ENCODE results near the gene ABAT.

DNA sequence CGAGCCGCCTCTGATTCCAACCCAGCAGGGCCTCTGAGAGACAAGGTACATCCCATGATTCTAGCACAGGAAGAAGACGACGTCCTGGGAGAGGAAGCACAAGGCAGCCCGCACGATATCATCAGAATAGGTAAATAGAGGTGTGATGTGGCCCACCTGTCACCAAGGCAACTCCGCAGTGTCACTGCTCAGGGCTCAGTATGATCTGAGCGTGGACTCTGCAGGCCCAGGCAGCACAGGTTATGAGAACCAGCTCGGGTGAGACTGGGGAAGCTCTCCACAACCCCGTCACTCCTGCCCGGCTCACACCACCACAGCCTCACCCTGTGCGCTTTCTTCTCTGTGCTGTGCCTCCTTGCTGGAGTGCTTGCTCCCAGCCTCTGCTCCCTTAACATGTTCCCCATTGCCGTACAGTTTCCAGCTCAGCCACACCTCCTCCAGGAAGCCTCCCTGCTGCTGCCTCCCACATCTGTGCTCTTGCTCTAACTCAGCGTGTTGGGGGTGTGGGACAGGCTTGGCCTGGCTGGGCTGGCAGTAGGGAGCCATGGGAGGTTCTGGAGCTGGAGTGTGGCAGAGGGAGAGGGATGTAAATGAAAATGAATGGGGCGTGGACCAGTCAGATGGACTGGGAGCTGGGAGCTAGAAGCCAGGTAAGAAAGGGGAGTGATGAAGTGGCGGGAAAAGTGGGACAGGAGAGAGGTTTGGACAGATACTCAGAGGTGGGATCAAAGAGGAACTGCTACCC is 45.3 kb upstream of the ABAT start:
- TF ChIP-seq, protein P1, sequence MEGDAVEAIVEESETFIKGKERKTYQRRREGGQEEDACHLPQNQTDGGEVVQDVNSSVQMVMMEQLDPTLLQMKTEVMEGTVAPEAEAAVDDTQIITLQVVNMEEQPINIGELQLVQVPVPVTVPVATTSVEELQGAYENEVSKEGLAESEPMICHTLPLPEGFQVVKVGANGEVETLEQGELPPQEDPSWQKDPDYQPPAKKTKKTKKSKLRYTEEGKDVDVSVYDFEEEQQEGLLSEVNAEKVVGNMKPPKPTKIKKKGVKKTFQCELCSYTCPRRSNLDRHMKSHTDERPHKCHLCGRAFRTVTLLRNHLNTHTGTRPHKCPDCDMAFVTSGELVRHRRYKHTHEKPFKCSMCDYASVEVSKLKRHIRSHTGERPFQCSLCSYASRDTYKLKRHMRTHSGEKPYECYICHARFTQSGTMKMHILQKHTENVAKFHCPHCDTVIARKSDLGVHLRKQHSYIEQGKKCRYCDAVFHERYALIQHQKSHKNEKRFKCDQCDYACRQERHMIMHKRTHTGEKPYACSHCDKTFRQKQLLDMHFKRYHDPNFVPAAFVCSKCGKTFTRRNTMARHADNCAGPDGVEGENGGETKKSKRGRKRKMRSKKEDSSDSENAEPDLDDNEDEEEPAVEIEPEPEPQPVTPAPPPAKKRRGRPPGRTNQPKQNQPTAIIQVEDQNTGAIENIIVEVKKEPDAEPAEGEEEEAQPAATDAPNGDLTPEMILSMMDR (IDR thresholded peaks at IDR 0.05; ENCODE audit: low read depth, low read length) = no peak
- TF ChIP-seq POLR2A (IDR thresholded peaks at IDR 0.05; ENCODE audit: extremely low read depth, insufficient read length) = no peak
- TF ChIP-seq, protein P2, sequence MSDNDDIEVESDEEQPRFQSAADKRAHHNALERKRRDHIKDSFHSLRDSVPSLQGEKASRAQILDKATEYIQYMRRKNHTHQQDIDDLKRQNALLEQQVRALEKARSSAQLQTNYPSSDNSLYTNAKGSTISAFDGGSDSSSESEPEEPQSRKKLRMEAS (IDR thresholded peaks at IDR 0.05; ENCODE audit: low read depth, low read length) = no peak
